Liver (tissue), 3 donors: ENCODE data around the gene LTBP2.

ENCODE experiments used
- RAD21 ChIP-seq, 2 donors: IDR thresholded peaks; 2 replicates each; pipeline ENCODE4 v1.6.1; 2016; ENCODE audit warnings: antibody characterized with exemption in 2 of 2, mild to moderate bottlenecking in 2 of 2
- TF ChIP-seq, protein P1 (sequence below): fragments of 150-350 bp; IDR thresholded peaks from 2 replicates; pipeline ENCODE4 v1.5.1; 2017; ENCODE audit warnings: improper control_type of control experiment, low read depth, low read length; ENCODE audit not compliant: missing input control
- donor health status: healthy.
- donor health status: healthy.

DNA sequence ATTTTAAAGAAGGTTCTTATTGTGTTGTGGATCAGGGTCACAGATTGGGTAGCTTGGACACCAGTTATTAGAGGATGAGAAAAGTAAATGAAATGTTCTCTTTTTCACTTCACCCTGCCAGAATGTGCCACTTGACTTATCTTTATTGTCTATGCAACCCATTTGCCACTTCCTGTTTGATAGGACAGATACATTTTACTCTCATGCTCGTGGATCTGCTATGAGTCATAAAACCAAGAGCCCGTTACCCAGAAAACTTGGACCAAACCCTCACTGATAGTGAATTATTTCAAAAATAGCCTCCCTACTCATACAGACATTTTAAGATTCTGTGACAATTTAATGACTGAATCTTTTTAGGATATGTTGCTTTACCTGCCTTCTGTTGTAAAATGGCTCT lies 116.7 kb downstream of the LTBP2 start:
- TF ChIP-seq, protein P1, sequence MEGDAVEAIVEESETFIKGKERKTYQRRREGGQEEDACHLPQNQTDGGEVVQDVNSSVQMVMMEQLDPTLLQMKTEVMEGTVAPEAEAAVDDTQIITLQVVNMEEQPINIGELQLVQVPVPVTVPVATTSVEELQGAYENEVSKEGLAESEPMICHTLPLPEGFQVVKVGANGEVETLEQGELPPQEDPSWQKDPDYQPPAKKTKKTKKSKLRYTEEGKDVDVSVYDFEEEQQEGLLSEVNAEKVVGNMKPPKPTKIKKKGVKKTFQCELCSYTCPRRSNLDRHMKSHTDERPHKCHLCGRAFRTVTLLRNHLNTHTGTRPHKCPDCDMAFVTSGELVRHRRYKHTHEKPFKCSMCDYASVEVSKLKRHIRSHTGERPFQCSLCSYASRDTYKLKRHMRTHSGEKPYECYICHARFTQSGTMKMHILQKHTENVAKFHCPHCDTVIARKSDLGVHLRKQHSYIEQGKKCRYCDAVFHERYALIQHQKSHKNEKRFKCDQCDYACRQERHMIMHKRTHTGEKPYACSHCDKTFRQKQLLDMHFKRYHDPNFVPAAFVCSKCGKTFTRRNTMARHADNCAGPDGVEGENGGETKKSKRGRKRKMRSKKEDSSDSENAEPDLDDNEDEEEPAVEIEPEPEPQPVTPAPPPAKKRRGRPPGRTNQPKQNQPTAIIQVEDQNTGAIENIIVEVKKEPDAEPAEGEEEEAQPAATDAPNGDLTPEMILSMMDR, result no peak
- no peak for TF ChIP-seq RAD21 (IDR thresholded peaks at IDR 0.05)
